ENCODE results near the gene TMEM74B. TPM values are rescaled to one million over a fixed set of nuclear protein-coding genes. Genes with fewer than 3 reads are reported as not detected.
A peak's percentile ranks its signal among the peaks of the same experiment; 100 is the strongest.

Gene TMEM74B
- total RNA-seq, 2 donors from 2014 or later, result 0.32 TPM; not detected in 1

GRCh38 chr20:1134836-1135235 is 49.9 kb downstream of the TMEM74B start:
- Mint-ChIP-seq H3K36me3 (ENCODE audit: low read depth) (peaks cover 16% of the 10 kb centered on the region), H3K27me3 (no peaks in the 10 kb centered on the region), H3K27ac (no peak overlapping the region), H3K4me1 (peaks cover 21% of the 10 kb centered on the region), H3K4me3 (no peak overlapping the region)
- ATAC-seq (no peak), DNase-seq (no peak)
- no peaks in the 10 kb centered on the region for H3K9me3 ChIP-seq (ENCODE audit: control insufficient read depth, low read length, poor library complexity, severe bottlenecking)

DNA sequence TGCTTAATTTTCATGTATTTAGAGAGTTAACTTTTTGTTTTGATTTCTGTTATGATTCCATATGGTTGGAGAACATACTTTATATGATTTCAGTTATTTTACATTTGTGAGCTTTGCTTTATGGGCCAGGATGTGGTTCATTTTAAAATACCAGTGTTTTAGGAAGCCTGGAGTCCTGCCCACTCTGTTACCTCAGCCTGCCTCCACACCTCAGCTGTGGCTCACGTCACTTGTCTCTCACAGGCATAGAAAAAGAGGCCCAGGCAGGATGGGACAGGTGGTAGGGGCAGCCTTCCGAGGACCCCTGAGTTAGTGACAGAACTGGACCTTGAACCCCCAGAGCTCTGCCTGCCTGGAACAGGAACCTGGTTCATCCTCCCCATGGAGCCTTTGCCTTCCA is 50.4 kb downstream of the TMEM74B start:
- no peak for ATAC-seq
- Mint-ChIP-seq H3K4me3 (no peak overlapping the region), H3K36me3 (ENCODE audit: low read depth) (peaks cover 17% of the 10 kb centered on the region), H3K27ac (no peak overlapping the region), H3K4me1 (peaks cover 23% of the 10 kb centered on the region), H3K27me3 (no peaks in the 10 kb centered on the region)
- H3K9me3 ChIP-seq (ENCODE audit: control insufficient read depth, low read length, poor library complexity, severe bottlenecking), result no peaks in the 10 kb centered on the region
- no peak for DNase-seq

- H3K9me3 ChIP-seq (ENCODE audit: control insufficient read depth, low read length, poor library complexity, severe bottlenecking), result no peaks in the 10 kb centered on the region
- no peak for ATAC-seq
- Mint-ChIP-seq H3K4me1 (peaks cover 25% of the 10 kb centered on the region), H3K36me3 (ENCODE audit: low read depth) (peaks cover 21% of the 10 kb centered on the region), H3K4me3 (no peak overlapping the region), H3K27ac (no peak overlapping the region), H3K27me3 (no peaks in the 10 kb centered on the region)
- no peak for DNase-seq
Measured at GRCh38 chr20:1131354-1131753, 53.4 kb downstream of the TMEM74B start.

GRCh38 chr20:1130847-1131246 is 53.9 kb downstream of the TMEM74B start:
- Mint-ChIP-seq H3K4me3 (no peak overlapping the region), H3K4me1 (peaks cover 28% of the 10 kb centered on the region), H3K36me3 (ENCODE audit: low read depth) (peaks cover 24% of the 10 kb centered on the region), H3K27ac (peak overlapping the region; percentile 75), H3K27me3 (no peaks in the 10 kb centered on the region)
- no peak for DNase-seq
- no peak for ATAC-seq
- H3K9me3 ChIP-seq (ENCODE audit: control insufficient read depth, low read length, poor library complexity, severe bottlenecking), result no peaks in the 10 kb centered on the region

Other genes starting within 250 kb of the TMEM74B start
- not detected for gene RSPO4, start 182.7 kb downstream of the TMEM74B start, total RNA-seq
- gene PSMF1, start 66.4 kb downstream of the TMEM74B start, total RNA-seq, result 100 to 1,000 TPM in 1 of 2 donors, 10 to 100 TPM in 1; 97.6 to 114 TPM
- gene C20orf202, start 18.5 kb upstream of the TMEM74B start, total RNA-seq, result under 1 TPM; 0.22 to 0.68 TPM
- not detected for gene RAD21L1, start 41.1 kb upstream of the TMEM74B start, total RNA-seq
- 1 to 10 TPM; 6.7 to 9.4 TPM for gene SNPH, start 81.3 kb upstream of the TMEM74B start, total RNA-seq
- 1 to 10 TPM; 1.2 to 2.3 TPM for gene SDCBP2, start 144.2 kb upstream of the TMEM74B start, total RNA-seq
- 100 to 1,000 TPM in 1 of 2 donors, 10 to 100 TPM in 1; 77.9 to 113 TPM for gene FKBP1A, start 208.1 kb upstream of the TMEM74B start, total RNA-seq